Neural cell (in vitro differentiated cells): ENCODE results near the gene CDX1. TPM values are rescaled to one million over a fixed set of nuclear protein-coding genes. Genes with fewer than 3 reads are reported as not detected.

Experiments
- H2AFZ ChIP-seq: fragments of 200-600, 300-800 bp; sonication (generic), shearing (Covaris generic); 2 replicates; pipeline ENCODE4 v1.6.0; 2014; ENCODE audit warnings: low read depth, mild to moderate bottlenecking, antibody characterized with exemption, low read length, moderate library complexity
- H3F3A ChIP-seq: fragments of 200-600 bp; shearing (Covaris generic); 2 replicates; pipeline ENCODE4 v1.6.1; 2016; ENCODE audit warnings: mild to moderate bottlenecking, moderate library complexity, mixed read lengths, antibody characterized with exemption, low read length; ENCODE audit not compliant: insufficient read depth, poor library complexity, severe bottlenecking
- H3K27ac ChIP-seq: fragments of 200-600, 300-800 bp; sonication (generic), shearing (Covaris generic); 2 replicates; pipeline ENCODE4 v1.5.1; 2014; ENCODE audit warnings: mild to moderate bottlenecking, low read length, moderate library complexity
- H3K27me3 ChIP-seq: fragments of 300-800, 200-600 bp; sonication (generic), shearing (Covaris generic); 2 replicates; pipeline ENCODE4 v1.6.0; 2014; ENCODE audit warnings: mild to moderate bottlenecking, low read depth, low read length, moderate library complexity; ENCODE audit not compliant: insufficient read depth
- H3K36me3 ChIP-seq: fragments of 300-800, 200-600 bp; sonication (generic), shearing (Covaris generic); 2 replicates; pipeline ENCODE4 v1.5.1; 2014; ENCODE audit warnings: mild to moderate bottlenecking, antibody characterized with exemption, low read length, moderate library complexity; ENCODE audit not compliant: insufficient read depth
- H3K4me2 ChIP-seq: fragments of 300-800, 200-600 bp; sonication (generic), shearing (Covaris generic); 2 replicates; pipeline ENCODE4 v1.6.0; 2014; ENCODE audit warnings: mild to moderate bottlenecking, low read length
- H3K4me3 ChIP-seq: fragments of 300-800, 200-600 bp; sonication (generic), shearing (Covaris generic); 2 replicates; pipeline ENCODE4 v1.5.1; 2014; ENCODE audit warnings: mild to moderate bottlenecking, low read length, moderate library complexity
- H3K79me2 ChIP-seq: fragments of 200-600 bp; shearing (Covaris generic); replicated peaks from 2 replicates; pipeline ENCODE4 v1.6.0; 2014; ENCODE audit warnings: mild to moderate bottlenecking, low read length, moderate library complexity; ENCODE audit not compliant: insufficient read depth
- H3K9ac ChIP-seq: fragments of 300-800, 200-600 bp; sonication (generic), shearing (Covaris generic); 2 replicates; pipeline ENCODE4 v1.6.1; 2016; ENCODE audit warnings: mild to moderate bottlenecking, low read length, mixed read lengths
- H3K9me2 ChIP-seq: fragments of 200-600 bp; shearing (Covaris generic); 2 replicates; pipeline ENCODE4 v1.6.1; 2016; ENCODE audit warnings: mild to moderate bottlenecking, low read length, mixed read lengths; ENCODE audit not compliant: insufficient read depth
- H3K9me3 ChIP-seq: fragments of 200-600, 300-800 bp; sonication (generic), shearing (Covaris generic); 2 replicates; pipeline ENCODE4 v1.6.1; 2016; ENCODE audit warnings: mild to moderate bottlenecking, mixed run types, low read length, moderate library complexity, mixed read lengths
- H4K20me1 ChIP-seq: fragments of 200-600 bp; shearing (Covaris generic); 2 replicates; pipeline ENCODE4 v1.6.1; 2016; ENCODE audit warnings: mild to moderate bottlenecking, mixed run types; ENCODE audit not compliant: insufficient read depth
- EP300 ChIP-seq: fragments of 450-650 bp; conservative IDR thresholded peaks from 2 replicates; pipeline ENCODE4 v1.6.1; 2014; ENCODE audit warnings: antibody characterized with exemption, mild to moderate bottlenecking, moderate library complexity; ENCODE audit not compliant: poor library complexity, severe bottlenecking
- EZH2 ChIP-seq: fragments of 200-600, 300-800 bp; shearing (Covaris generic), sonication (generic); IDR thresholded peaks from 2 replicates; pipeline ENCODE4 v1.6.1; 2014; ENCODE audit warnings: antibody characterized with exemption, low read length, borderline replicate concordance, mild to moderate bottlenecking; ENCODE audit not compliant: insufficient read depth, poor library complexity, severe bottlenecking
- MXI1 ChIP-seq: fragments of 450-650 bp; conservative IDR thresholded peaks from 2 replicates; pipeline ENCODE4 v1.6.1; 2014; ENCODE audit warnings: antibody characterized with exemption, mild to moderate bottlenecking; ENCODE audit not compliant: poor library complexity, severe bottlenecking
- POLR2AphosphoS5 ChIP-seq: IDR thresholded peaks from 2 replicates; pipeline ENCODE4 v1.6.1; 2012
- RAD21 ChIP-seq: fragments of 450-650 bp; conservative IDR thresholded peaks from 2 replicates; pipeline ENCODE4 v1.6.1; 2014; ENCODE audit warnings: antibody characterized with exemption, mild to moderate bottlenecking, moderate library complexity
- SMC3 ChIP-seq: fragments of 450-650 bp; conservative IDR thresholded peaks from 2 replicates; pipeline ENCODE4 v1.6.1; 2014; ENCODE audit warnings: antibody characterized with exemption, mild to moderate bottlenecking, moderate library complexity; ENCODE audit not compliant: poor library complexity
- TAF1 ChIP-seq: IDR thresholded peaks from 2 replicates; pipeline ENCODE4 v1.6.1; 2012; ENCODE audit warnings: low read depth
- polyA plus RNA-seq: library from polyadenylated mRNA; depleted of rRNA; stranded (reverse); fragments of >200 nt; gene quantifications from 2 replicates; pipeline ENCODE4 v1.2.3, GENCODE V29; 2014
- TF ChIP-seq, protein P1 (sequence below): fragments of 450-650 bp; IDR thresholded peaks from 2 replicates; pipeline ENCODE4 v1.5.1; 2014; ENCODE audit warnings: antibody characterized with exemption, mild to moderate bottlenecking, moderate library complexity; ENCODE audit not compliant: poor library complexity, severe bottlenecking
- TF ChIP-seq, protein P2 (sequence below): IDR thresholded peaks from 2 replicates; pipeline ENCODE4 v1.6.1; 2012; ENCODE audit warnings: borderline replicate concordance

The CDX1 gene
- polyA plus RNA-seq, 1 donor from 2014 or later: not detected

DNA sequence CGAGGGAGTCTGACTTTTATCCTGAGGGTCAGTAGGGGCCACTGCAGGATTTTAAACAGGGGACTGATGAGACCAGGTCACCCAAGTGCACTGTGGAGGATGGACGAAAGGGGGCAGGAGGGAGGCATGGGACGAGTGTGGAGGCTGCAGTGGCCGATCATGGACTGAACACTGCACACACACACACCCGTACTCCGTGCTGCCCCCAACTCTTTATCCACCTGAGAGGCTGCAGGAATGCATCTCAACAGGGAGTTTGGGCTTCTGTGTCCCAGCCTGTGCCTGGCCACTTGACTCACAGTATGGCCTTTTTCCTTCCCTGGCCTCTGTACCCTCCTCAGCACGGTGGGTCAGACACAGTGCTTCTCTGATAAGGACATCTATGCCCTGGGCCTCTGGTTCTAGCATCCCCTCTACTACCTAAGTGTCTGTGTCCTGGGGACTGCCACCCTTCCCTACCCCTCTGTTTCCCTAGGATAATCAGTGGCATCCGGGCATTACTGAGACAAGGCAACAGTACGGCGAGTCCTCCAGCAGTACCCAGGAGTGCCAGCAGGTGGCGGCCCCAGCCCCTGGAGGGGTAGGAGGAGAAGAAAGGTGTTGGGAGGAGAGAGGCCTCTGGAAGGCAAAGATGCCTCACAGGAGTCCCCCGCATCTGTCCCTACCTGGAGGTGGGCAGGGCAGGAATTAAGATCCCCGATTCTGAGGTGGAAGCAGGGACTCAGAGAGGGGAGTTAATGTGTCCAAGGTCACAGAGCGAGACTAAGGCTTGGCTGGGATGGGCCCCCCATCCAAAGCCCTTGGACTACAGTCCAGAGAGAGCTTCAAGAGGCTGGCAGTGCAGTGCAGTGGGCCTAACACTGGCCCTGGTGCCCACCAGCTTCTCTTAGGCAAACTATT lies 5.1 kb upstream of the CDX1 start:
- Histone ChIP-seq H4K20me1 (no peaks in the 10 kb centered on the region), H3K9me3 (no peaks in the 10 kb centered on the region), H2AFZ (no peak overlapping the region), H3K27ac (no peak overlapping the region), H3K4me2 (no peak overlapping the region), H3K9me2 (no peaks in the 10 kb centered on the region), H3K4me3 (no peak overlapping the region), H3K36me3 (no peaks in the 10 kb centered on the region), H3K79me2 (no peaks in the 10 kb centered on the region), H3K9ac (no peak overlapping the region), H3K27me3 (peaks cover 14% of the 10 kb centered on the region), H3F3A (no peaks in the 10 kb centered on the region)
- TF ChIP-seq, protein P1, sequence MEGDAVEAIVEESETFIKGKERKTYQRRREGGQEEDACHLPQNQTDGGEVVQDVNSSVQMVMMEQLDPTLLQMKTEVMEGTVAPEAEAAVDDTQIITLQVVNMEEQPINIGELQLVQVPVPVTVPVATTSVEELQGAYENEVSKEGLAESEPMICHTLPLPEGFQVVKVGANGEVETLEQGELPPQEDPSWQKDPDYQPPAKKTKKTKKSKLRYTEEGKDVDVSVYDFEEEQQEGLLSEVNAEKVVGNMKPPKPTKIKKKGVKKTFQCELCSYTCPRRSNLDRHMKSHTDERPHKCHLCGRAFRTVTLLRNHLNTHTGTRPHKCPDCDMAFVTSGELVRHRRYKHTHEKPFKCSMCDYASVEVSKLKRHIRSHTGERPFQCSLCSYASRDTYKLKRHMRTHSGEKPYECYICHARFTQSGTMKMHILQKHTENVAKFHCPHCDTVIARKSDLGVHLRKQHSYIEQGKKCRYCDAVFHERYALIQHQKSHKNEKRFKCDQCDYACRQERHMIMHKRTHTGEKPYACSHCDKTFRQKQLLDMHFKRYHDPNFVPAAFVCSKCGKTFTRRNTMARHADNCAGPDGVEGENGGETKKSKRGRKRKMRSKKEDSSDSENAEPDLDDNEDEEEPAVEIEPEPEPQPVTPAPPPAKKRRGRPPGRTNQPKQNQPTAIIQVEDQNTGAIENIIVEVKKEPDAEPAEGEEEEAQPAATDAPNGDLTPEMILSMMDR: peak; percentile 79
- TF ChIP-seq EZH2: no peak
- TF ChIP-seq, protein P2, sequence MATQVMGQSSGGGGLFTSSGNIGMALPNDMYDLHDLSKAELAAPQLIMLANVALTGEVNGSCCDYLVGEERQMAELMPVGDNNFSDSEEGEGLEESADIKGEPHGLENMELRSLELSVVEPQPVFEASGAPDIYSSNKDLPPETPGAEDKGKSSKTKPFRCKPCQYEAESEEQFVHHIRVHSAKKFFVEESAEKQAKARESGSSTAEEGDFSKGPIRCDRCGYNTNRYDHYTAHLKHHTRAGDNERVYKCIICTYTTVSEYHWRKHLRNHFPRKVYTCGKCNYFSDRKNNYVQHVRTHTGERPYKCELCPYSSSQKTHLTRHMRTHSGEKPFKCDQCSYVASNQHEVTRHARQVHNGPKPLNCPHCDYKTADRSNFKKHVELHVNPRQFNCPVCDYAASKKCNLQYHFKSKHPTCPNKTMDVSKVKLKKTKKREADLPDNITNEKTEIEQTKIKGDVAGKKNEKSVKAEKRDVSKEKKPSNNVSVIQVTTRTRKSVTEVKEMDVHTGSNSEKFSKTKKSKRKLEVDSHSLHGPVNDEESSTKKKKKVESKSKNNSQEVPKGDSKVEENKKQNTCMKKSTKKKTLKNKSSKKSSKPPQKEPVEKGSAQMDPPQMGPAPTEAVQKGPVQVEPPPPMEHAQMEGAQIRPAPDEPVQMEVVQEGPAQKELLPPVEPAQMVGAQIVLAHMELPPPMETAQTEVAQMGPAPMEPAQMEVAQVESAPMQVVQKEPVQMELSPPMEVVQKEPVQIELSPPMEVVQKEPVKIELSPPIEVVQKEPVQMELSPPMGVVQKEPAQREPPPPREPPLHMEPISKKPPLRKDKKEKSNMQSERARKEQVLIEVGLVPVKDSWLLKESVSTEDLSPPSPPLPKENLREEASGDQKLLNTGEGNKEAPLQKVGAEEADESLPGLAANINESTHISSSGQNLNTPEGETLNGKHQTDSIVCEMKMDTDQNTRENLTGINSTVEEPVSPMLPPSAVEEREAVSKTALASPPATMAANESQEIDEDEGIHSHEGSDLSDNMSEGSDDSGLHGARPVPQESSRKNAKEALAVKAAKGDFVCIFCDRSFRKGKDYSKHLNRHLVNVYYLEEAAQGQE: no peak
- TF ChIP-seq EP300: no peak
- no peak for TF ChIP-seq TAF1
- no peak for TF ChIP-seq POLR2AphosphoS5
- TF ChIP-seq RAD21: peak; percentile 75
- TF ChIP-seq SMC3: peak; percentile 86
- TF ChIP-seq MXI1: no peak

DNA sequence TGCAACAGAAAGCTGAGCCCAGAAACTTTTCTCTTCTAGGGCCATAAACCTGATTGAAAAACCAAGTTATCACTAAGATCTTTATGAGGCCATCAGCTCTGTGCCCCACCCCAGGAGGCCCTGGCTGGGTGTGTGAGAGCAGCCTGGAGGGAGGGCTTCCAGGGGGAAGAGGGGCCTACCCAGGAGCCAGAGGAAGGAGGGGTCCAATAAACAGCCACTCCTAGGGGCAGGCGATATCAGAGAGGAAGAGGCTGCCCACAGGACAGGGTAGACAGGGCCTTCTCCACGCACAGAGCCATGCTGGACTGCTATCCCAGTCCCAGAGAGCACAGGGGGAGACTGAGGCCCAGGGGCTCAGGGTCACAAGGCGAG lies 4.5 kb upstream of the CDX1 start:
- no peaks in the 10 kb centered on the region for H3K9me2 ChIP-seq
- H4K20me1 ChIP-seq: no peaks in the 10 kb centered on the region
- no peaks in the 10 kb centered on the region for H3K36me3 ChIP-seq
- H3K9ac ChIP-seq: no peak overlapping the region
- no peak overlapping the region for H3K4me2 ChIP-seq
- H3K9me3 ChIP-seq: no peaks in the 10 kb centered on the region
- no peak overlapping the region for H3K4me3 ChIP-seq
- no peak overlapping the region for H2AFZ ChIP-seq
- no peak overlapping the region for H3K27ac ChIP-seq
- TF ChIP-seq RAD21 (no peak), TAF1 (no peak), EZH2 (no peak), EP300 (no peak)
- H3K27me3 ChIP-seq: peaks cover 15% of the 10 kb centered on the region
- no peaks in the 10 kb centered on the region for H3K79me2 ChIP-seq
- H3F3A ChIP-seq: no peaks in the 10 kb centered on the region
